Suppressor macrophage treated with lipopolysaccharide for 1 hour (primary cell): ENCODE data around the gene SEC24D.

Source experiments
- DNase-seq, 3 donors: peaks; one replicate each; pipeline ENCODE4 v3.0.0-alpha.2; 2020 to 2022

Gene SEC24D

GRCh38 chr4:118772767-118773428 is 63.0 kb downstream of the SEC24D start:
- no peak for DNase-seq

GRCh38 chr4:118772081-118772766 is 63.7 kb downstream of the SEC24D start:
- peak; percentile 32 to 70 (median 67) for DNase-seq

GRCh38 chr4:118770741-118771187 is 65.2 kb downstream of the SEC24D start:
- no peak for DNase-seq

- DNase-seq, result no peak
Observed at GRCh38 chr4:118769161-118769560, 66.8 kb downstream of the SEC24D start.

- no peak for DNase-seq
Observed at GRCh38 chr4:118767109-118767508, 68.8 kb downstream of the SEC24D start.

GRCh38 chr4:118765399-118765798 is 70.5 kb downstream of the SEC24D start:
- no peak for DNase-seq

- no peak for DNase-seq
Observed at GRCh38 chr4:118762730-118763477, 73.0 kb downstream of the SEC24D start.

GRCh38 chr4:118762155-118762554 is 73.8 kb downstream of the SEC24D start:
- DNase-seq, result no peak

GRCh38 chr4:118761397-118762016 is 74.4 kb downstream of the SEC24D start:
- DNase-seq, result no peak

- no peak for DNase-seq
Observed at GRCh38 chr4:118760493-118760892, 75.4 kb downstream of the SEC24D start.

- DNase-seq, result no peak
Observed at GRCh38 chr4:118760092-118760491, 75.8 kb downstream of the SEC24D start.

- DNase-seq, result no peak
Observed at GRCh38 chr4:118759481-118759880, 76.4 kb downstream of the SEC24D start.

- DNase-seq, result no peak
Observed at GRCh38 chr4:118758293-118758692, 77.6 kb downstream of the SEC24D start.

- no peak for DNase-seq
Observed at GRCh38 chr4:118757761-118758251, 78.1 kb downstream of the SEC24D start.

GRCh38 chr4:118756958-118757357 is 79.0 kb downstream of the SEC24D start:
- no peak for DNase-seq

- DNase-seq, result no peak
Observed at GRCh38 chr4:118756429-118756828, 79.5 kb downstream of the SEC24D start.

GRCh38 chr4:118755438-118756226 is 80.3 kb downstream of the SEC24D start:
- DNase-seq, result no peak

- DNase-seq, result no peak
Observed at GRCh38 chr4:118754890-118755289, 81.0 kb downstream of the SEC24D start.

- DNase-seq, result no peak
Observed at GRCh38 chr4:118753685-118754084, 82.2 kb downstream of the SEC24D start.

- no peak for DNase-seq
Observed at GRCh38 chr4:118753096-118753495, 82.8 kb downstream of the SEC24D start.

GRCh38 chr4:118752551-118752950 is 83.4 kb downstream of the SEC24D start:
- no peak for DNase-seq

GRCh38 chr4:118751629-118752323 is 84.2 kb downstream of the SEC24D start:
- no peak for DNase-seq
